ENCODE results near the gene SNRPB.

The SNRPB gene

GRCh38 chr20:2418388-2418787 is 52.2 kb downstream of the SNRPB start:
- no peak for FAIRE-seq

- no peak for FAIRE-seq
Observed at GRCh38 chr20:2417213-2417541, 53.4 kb downstream of the SNRPB start.

GRCh38 chr20:2416541-2417212 is 53.9 kb downstream of the SNRPB start:
- FAIRE-seq: no peak
